Liver (tissue), 9 donors: Measurements from ENCODE around the gene CSRP1. TPM values are rescaled to one million over a fixed set of nuclear protein-coding genes. Genes with fewer than 3 reads are reported as not detected.

Source experiments
- DNase-seq: peaks from one replicate; pipeline ENCODE4 v3.0.0-alpha.2; 2017; ENCODE audit warnings: low spot score
- H3K27ac ChIP-seq, 2 donors: one replicate each; pipeline ENCODE4 v1.7.0; 2013; ENCODE audit warnings: inconsistent platforms in 2 of 2, low read length in 2 of 2, control low read depth in 1 of 2, low read depth in 1 of 2, mild to moderate bottlenecking in 1 of 2
- H3K27me3 ChIP-seq, 4 donors: one replicate each; pipeline versions ENCODE4 v1.6.1 to v1.7.0; 2013; ENCODE audit warnings: low read length in 3 of 4, inconsistent platforms in 1 of 4, mild to moderate bottlenecking in 1 of 4, moderate library complexity in 1 of 4; ENCODE audit not compliant: control insufficient read depth in 4 of 4, insufficient read depth in 4 of 4
- H3K36me3 ChIP-seq, 4 donors: one replicate each; pipeline versions ENCODE4 v1.6.1 to v1.7.0; 2013; ENCODE audit warnings: low read length in 3 of 4, mild to moderate bottlenecking in 3 of 4, low read depth in 1 of 4, moderate library complexity in 1 of 4; ENCODE audit not compliant: control insufficient read depth in 4 of 4, insufficient read depth in 3 of 4
- H3K4me1 ChIP-seq, 4 donors: one replicate each; pipeline versions ENCODE4 v1.6.1 to v1.7.0; 2013; ENCODE audit warnings: low read length in 3 of 4, mild to moderate bottlenecking in 3 of 4, moderate library complexity in 1 of 4; ENCODE audit not compliant: control insufficient read depth in 4 of 4, insufficient read depth in 4 of 4
- H3K4me3 ChIP-seq, 3 donors: one replicate each; pipeline versions ENCODE4 v1.6.1 to v1.7.0; 2013; ENCODE audit warnings: low read length in 3 of 3, control low read depth in 1 of 3, low read depth in 1 of 3, mild to moderate bottlenecking in 1 of 3
- H3K9ac ChIP-seq, 2 donors: one replicate each; pipeline ENCODE4 v1.7.0; 2013; ENCODE audit warnings: low read length in 2 of 2, mild to moderate bottlenecking in 2 of 2, moderate library complexity in 2 of 2, control low read depth in 1 of 2, low read depth in 1 of 2
- H3K9me3 ChIP-seq, 4 donors: one replicate each; pipeline versions ENCODE4 v1.6.1 to v1.7.0; 2013; ENCODE audit warnings: low read length in 3 of 4; ENCODE audit not compliant: control insufficient read depth in 4 of 4
- ATF3 ChIP-seq: IDR thresholded peaks from 2 replicates; pipeline ENCODE4 v1.6.1; 2016; ENCODE audit warnings: antibody characterized with exemption
- CTCF ChIP-seq: fragments of 150-350 bp; IDR thresholded peaks from 2 replicates; pipeline ENCODE4 v1.5.1; 2017; ENCODE audit warnings: improper control_type of control experiment, low read depth, low read length; ENCODE audit not compliant: missing input control
- EGR1 ChIP-seq, 2 donors: IDR thresholded peaks; 2 replicates each; pipeline ENCODE4 v1.6.1; 2016 to 2018; ENCODE audit warnings: antibody characterized with exemption in 2 of 2, low read depth in 2 of 2
- FOXA1 ChIP-seq: IDR thresholded peaks from 2 replicates; pipeline ENCODE4 v1.6.1; 2016; ENCODE audit warnings: antibody characterized with exemption
- FOXA2 ChIP-seq: IDR thresholded peaks from 2 replicates; pipeline ENCODE4 v1.6.1; 2016; ENCODE audit warnings: antibody characterized with exemption
- GABPA ChIP-seq, 2 donors: IDR thresholded peaks in 1 of 2; conservative IDR thresholded peaks in 1 of 2; 2 replicates each; pipeline ENCODE4 v1.6.1; 2016; ENCODE audit warnings: antibody characterized with exemption in 2 of 2, mild to moderate bottlenecking in 1 of 2, moderate library complexity in 1 of 2
- HNF4A ChIP-seq, 2 donors: conservative IDR thresholded peaks; 2 replicates each; pipeline ENCODE4 v1.6.1; 2016; ENCODE audit warnings: antibody characterized with exemption in 2 of 2, mild to moderate bottlenecking in 2 of 2
- HNF4G ChIP-seq: IDR thresholded peaks from 2 replicates; pipeline ENCODE4 v1.6.1; 2016; ENCODE audit warnings: antibody characterized with exemption
- JUND ChIP-seq, 2 donors: IDR thresholded peaks; 2 replicates each; pipeline ENCODE4 v1.6.1; 2016; ENCODE audit warnings: antibody characterized with exemption in 2 of 2
- MAX ChIP-seq: IDR thresholded peaks from 2 replicates; pipeline ENCODE4 v1.6.1; 2016; ENCODE audit warnings: antibody characterized with exemption
- NR2F2 ChIP-seq: IDR thresholded peaks from 2 replicates; pipeline ENCODE4 v1.6.1; 2016; ENCODE audit warnings: antibody characterized with exemption
- RAD21 ChIP-seq, 2 donors: IDR thresholded peaks; 2 replicates each; pipeline ENCODE4 v1.6.1; 2016; ENCODE audit warnings: antibody characterized with exemption in 2 of 2, mild to moderate bottlenecking in 2 of 2
- REST ChIP-seq: IDR thresholded peaks from 2 replicates; pipeline ENCODE4 v1.6.1; 2016; ENCODE audit warnings: antibody characterized with exemption, mild to moderate bottlenecking
- RXRA ChIP-seq, 2 donors: IDR thresholded peaks; 2 replicates each; pipeline ENCODE4 v1.6.1; 2017 to 2018; ENCODE audit warnings: antibody characterized with exemption in 2 of 2, mild to moderate bottlenecking in 1 of 2
- SP1 ChIP-seq: IDR thresholded peaks from 2 replicates; pipeline ENCODE4 v1.6.1; 2018; ENCODE audit warnings: antibody characterized with exemption, mild to moderate bottlenecking
- TAF1 ChIP-seq: conservative IDR thresholded peaks from 2 replicates; pipeline ENCODE4 v1.6.1; 2016; ENCODE audit warnings: antibody characterized with exemption, mild to moderate bottlenecking
- YY1 ChIP-seq: IDR thresholded peaks from 2 replicates; pipeline ENCODE4 v1.6.1; 2016; ENCODE audit warnings: antibody characterized with exemption, mild to moderate bottlenecking
- ZBTB33 ChIP-seq: IDR thresholded peaks from 2 replicates; pipeline ENCODE4 v1.6.1; 2016; ENCODE audit warnings: antibody characterized with exemption
- WGBS: extraction: QIAGEN DNeasy Blood & Tissue Kit; methylation state at CpG from one replicate; pipeline ENCODE4 v1.1.7; 2013; 5-methylcytosine and 5-hydroxymethylcytosine counted together
- polyA plus RNA-seq, 2 donors: library from polyadenylated mRNA; stranded (reverse) in 1 of 2; unstranded in 1 of 2; fragments of 200-250 nt in 1 of 2; fragments of >200 nt in 1 of 2; fragmentation: Nextera tagmentation in 1 of 2; extraction: Ambion mirVana in 1 of 2; gene quantifications; one replicate each; pipeline versions ENCODE4 v1.2.1 to v1.2.3, GENCODE V29; 2013 to 2015
- total RNA-seq, 2 donors: library from RNA; depleted of rRNA; stranded (reverse); fragments of >200 nt; gene quantifications; one replicate each; pipeline ENCODE4 v1.2.3, GENCODE V29; 2014
- donor health status: healthy.
- donor health status: healthy.
- donor health status: healthy.
- donor health status: healthy.
- donor health status: healthy.

CSRP1 gene
- total and polyA plus RNA-seq, 4 donors, result 42.7 to 96.9 (median 68.3) TPM

- TF ChIP-seq REST (no peak), GABPA (IDR thresholded peaks at IDR 0.05 in 1 of 2, conservative IDR thresholded peaks at IDR 0.05 in 1 of 2) (no peak), JUND (IDR thresholded peaks at IDR 0.05) (no peak), HNF4G (no peak), ZBTB33 (no peak), EGR1 (IDR thresholded peaks at IDR 0.05; ENCODE audit: low read depth in 2 of 2) (no peak), SP1 (no peak), ATF3 (no peak)
These were observed 50.2 kb downstream of the CSRP1 start (continued) for GRCh38 chr1:201456499-201457309.

- TF ChIP-seq RAD21 (IDR thresholded peaks at IDR 0.05), result no peak
- TF ChIP-seq YY1, result no peak
- no peak for TF ChIP-seq HNF4G
- TF ChIP-seq ZBTB33, result no peak
- no peak for TF ChIP-seq MAX
- TF ChIP-seq HNF4A (conservative IDR thresholded peaks at IDR 0.05), result no peak
- no peak for TF ChIP-seq NR2F2
- TF ChIP-seq GABPA (IDR thresholded peaks at IDR 0.05 in 1 of 2, conservative IDR thresholded peaks at IDR 0.05 in 1 of 2), result no peak
- TF ChIP-seq EGR1 (IDR thresholded peaks at IDR 0.05; ENCODE audit: low read depth in 2 of 2), result no peak
- no peak for TF ChIP-seq FOXA2
- TF ChIP-seq REST, result no peak
- no peak for TF ChIP-seq FOXA1
- no peak for TF ChIP-seq CTCF
- no peak for TF ChIP-seq RXRA (IDR thresholded peaks at IDR 0.05)
- TF ChIP-seq ATF3, result no peak
- no peak for TF ChIP-seq TAF1
- no peak for TF ChIP-seq SP1
- no peaks in the 10 kb centered on the region for H3K27me3 ChIP-seq
- WGBS, result 73% methylated on average over 6 of the region's 6 CpGs
- no peak overlapping the region for H3K27ac ChIP-seq
- no peaks in the 10 kb centered on the region for H3K36me3 ChIP-seq
- no peaks in the 10 kb centered on the region for H3K9me3 ChIP-seq
- H3K4me1 ChIP-seq, result no peaks in the 10 kb centered on the region
- H3K4me3 ChIP-seq, result no peak overlapping the region
- no peak overlapping the region for H3K9ac ChIP-seq
- DNase-seq, result no peak
These were observed 51.8 kb downstream of the CSRP1 start for GRCh38 chr1:201455098-201455497.
